H1 (cell line): ENCODE data around the gene ADIPOR1. TPM values are rescaled to one million over a fixed set of nuclear protein-coding genes. Genes with fewer than 3 reads are reported as not detected.

ENCODE experiments used
- CTCF ChIA-PET: fragments of 300-600 bp; sonication (Branson Sonifier 250); formaldehyde crosslinking; loops from one replicate; lab custom pipeline; 2021; ENCODE audit not compliant: partially characterized antibody; lab: Charles Lee
- POLR2A ChIA-PET: fragments of 300-600 bp; sonication (Branson Sonifier 250); formaldehyde crosslinking; loops from one replicate; lab custom pipeline; 2021; ENCODE audit warnings: inconsistent platforms; ENCODE audit not compliant: partially characterized antibody; lab: Charles Lee
- DNase-seq, 2 experiments: peaks; one replicate each; pipeline versions ENCODE4 v3.0.0 to v3.0.0-alpha.2; 2010 to 2022; ENCODE audit warnings: low spot score in 2 of 2, low read depth in 1 of 2, mixed read lengths in 1 of 2
- FAIRE-seq: peaks from 2 replicates; lab custom pipeline; 2011; peaks lifted over from hg19 to GRCh38; lab: Jason Lieb, UNC
- H2AFZ ChIP-seq: 2 replicates; pipeline ENCODE4 v1.8.1; 2012; ENCODE audit warnings: low read length, inconsistent platforms
- H2AK5ac ChIP-seq: 2 replicates; pipeline ENCODE4 v1.6.1; 2013; ENCODE audit warnings: low read depth, low read length
- H2BK120ac ChIP-seq: replicated peaks from 2 replicates; pipeline ENCODE3; 2013; ENCODE audit warnings: low read depth, low read length, inconsistent platforms
- H2BK12ac ChIP-seq: 2 replicates; pipeline ENCODE4 v1.6.1; 2013; ENCODE audit warnings: low read depth, low read length
- H2BK15ac ChIP-seq: 2 replicates; pipeline ENCODE4 v1.6.1; 2013; ENCODE audit warnings: low read length
- H2BK20ac ChIP-seq: 2 replicates; pipeline ENCODE4 v1.6.1; 2013; ENCODE audit warnings: low read length
- H2BK5ac ChIP-seq: 2 replicates; pipeline ENCODE4 v1.6.1; 2013; ENCODE audit warnings: low read depth, low read length
- H3K14ac ChIP-seq: 2 replicates; pipeline ENCODE4 v1.6.1; 2013; ENCODE audit warnings: inconsistent platforms; ENCODE audit not compliant: insufficient read length
- H3K18ac ChIP-seq: 2 replicates; pipeline ENCODE4 v1.6.1; 2013; ENCODE audit warnings: low read length; ENCODE audit errors: extremely low read depth
- H3K23ac ChIP-seq: 2 replicates; pipeline ENCODE4 v1.6.1; 2013; ENCODE audit warnings: inconsistent platforms; ENCODE audit not compliant: insufficient read length
- H3K23me2 ChIP-seq: 2 replicates; pipeline ENCODE4 v1.6.1; 2013; ENCODE audit warnings: low read depth, low read length
- H3K27ac ChIP-seq: 2 replicates; pipeline ENCODE4 v1.6.1; 2011; ENCODE audit warnings: low read depth, low read length, inconsistent platforms
- H3K27me3 ChIP-seq, 4 experiments: replicated peaks in 1 of 4; 1 replicate in 1 of 4; 2 replicates in 3 of 4; pipeline versions ENCODE4 v1.6.1 to v1.8.1; 2011 to 2013; ENCODE audit warnings: low read length in 3 of 4, mild to moderate bottlenecking in 3 of 4, inconsistent platforms in 2 of 4, mixed read lengths in 2 of 4, moderate library complexity in 1 of 4; ENCODE audit not compliant: control insufficient read depth in 3 of 4, insufficient read depth in 3 of 4; ENCODE audit errors: extremely low read depth in 1 of 4
- H3K36me3 ChIP-seq, 4 experiments: 2 replicates each; pipeline versions ENCODE4 v1.6.1 to v1.8.1; 2011 to 2013; ENCODE audit warnings: mild to moderate bottlenecking in 4 of 4, low read length in 3 of 4, moderate library complexity in 2 of 4, control low read depth in 1 of 4, inconsistent platforms in 1 of 4; ENCODE audit not compliant: insufficient read depth in 4 of 4, control insufficient read depth in 2 of 4
- H3K4ac ChIP-seq: replicated peaks from 2 replicates; pipeline ENCODE3; 2013; ENCODE audit warnings: low read length, low read depth, mixed read lengths, inconsistent platforms; ENCODE audit not compliant: insufficient read length
- H3K4me1 ChIP-seq, 4 experiments: replicated peaks in 1 of 4; 1 replicate in 1 of 4; 2 replicates in 3 of 4; pipeline versions ENCODE4 v1.6.1 to v1.8.1; 2011 to 2013; ENCODE audit warnings: low read length in 3 of 4, inconsistent platforms in 2 of 4, mixed read lengths in 1 of 4; ENCODE audit not compliant: insufficient read depth in 4 of 4, control insufficient read depth in 3 of 4
- H3K4me2 ChIP-seq, 2 experiments: 2 replicates each; pipeline versions ENCODE4 v1.6.1 to v1.8.1; 2011 to 2013; ENCODE audit warnings: low read depth in 2 of 2, low read length in 2 of 2, control low read depth in 1 of 2, inconsistent platforms in 1 of 2, mild to moderate bottlenecking in 1 of 2; ENCODE audit not compliant: insufficient read depth in 1 of 2
- H3K4me3 ChIP-seq, 4 experiments: fragments of 200-600, 300-600 bp in 1 of 4; sonication (generic), shearing (Covaris generic), sonication (Bioruptor Twin) in 1 of 4; 2 replicates each; pipeline versions ENCODE4 v1.5.1 to v1.8.1; 2011 to 2016; ENCODE audit warnings: low read length in 4 of 4, low read depth in 3 of 4, control low read depth in 2 of 4, inconsistent platforms in 2 of 4, mild to moderate bottlenecking in 2 of 4, mixed read lengths in 1 of 4, moderate library complexity in 1 of 4; ENCODE audit not compliant: insufficient read depth in 2 of 4; ENCODE audit errors: extremely low read depth in 1 of 4
- H3K56ac ChIP-seq: replicated peaks from 2 replicates; pipeline ENCODE3; 2013; ENCODE audit warnings: low read depth, mild to moderate bottlenecking, mixed read lengths, low read length, inconsistent platforms; ENCODE audit not compliant: insufficient read length
- H3K79me1 ChIP-seq: 2 replicates; pipeline ENCODE4 v1.6.1; 2013; ENCODE audit warnings: low read depth, low read length, control low read depth
- H3K79me2 ChIP-seq, 2 experiments: 2 replicates each; pipeline versions ENCODE4 v1.6.1 to v1.8.1; 2012 to 2013; ENCODE audit warnings: low read length in 2 of 2, mild to moderate bottlenecking in 2 of 2, inconsistent platforms in 1 of 2; ENCODE audit not compliant: insufficient read depth in 2 of 2, control insufficient read depth in 1 of 2
- H3K9ac ChIP-seq, 4 experiments: replicated peaks in 1 of 4; 1 replicate in 1 of 4; 2 replicates in 3 of 4; pipeline versions ENCODE4 v1.6.1 to v1.8.1; 2011 to 2013; ENCODE audit warnings: low read depth in 3 of 4, low read length in 3 of 4, control low read depth in 2 of 4, mild to moderate bottlenecking in 2 of 4, moderate library complexity in 2 of 4, inconsistent platforms in 1 of 4; ENCODE audit errors: extremely low read depth in 1 of 4
- H3K9me3 ChIP-seq, 2 experiments: 2 replicates each; pipeline versions ENCODE4 v1.6.1 to v1.8.1; 2012 to 2013; ENCODE audit warnings: mild to moderate bottlenecking in 2 of 2, moderate library complexity in 2 of 2, control low read depth in 1 of 2, inconsistent platforms in 1 of 2, low read depth in 1 of 2, low read length in 1 of 2, mixed read lengths in 1 of 2; ENCODE audit not compliant: insufficient read depth in 2 of 2
- H4K20me1 ChIP-seq, 2 experiments: replicated peaks in 1 of 2; 2 replicates each; pipeline versions ENCODE3 to v1.8.1; 2011 to 2013; ENCODE audit warnings: inconsistent platforms in 2 of 2, low read length in 2 of 2, mild to moderate bottlenecking in 1 of 2; ENCODE audit not compliant: insufficient read depth in 2 of 2, control insufficient read depth in 1 of 2
- H4K5ac ChIP-seq: 2 replicates; pipeline ENCODE4 v1.6.1; 2013; ENCODE audit warnings: low read length, low read depth, mixed read lengths, inconsistent platforms; ENCODE audit not compliant: insufficient read length
- H4K8ac ChIP-seq: 2 replicates; pipeline ENCODE4 v1.8.0; 2013; ENCODE audit warnings: mild to moderate bottlenecking, moderate library complexity, low read length, inconsistent platforms; ENCODE audit not compliant: insufficient read depth; ENCODE audit errors: extremely low read depth
- H4K91ac ChIP-seq: replicated peaks from 2 replicates; pipeline ENCODE3; 2013; ENCODE audit warnings: low read length, mixed read lengths, inconsistent platforms; ENCODE audit not compliant: insufficient read length
- BACH1 ChIP-seq: IDR thresholded peaks from 2 replicates; pipeline ENCODE4 v1.6.1; 2012; ENCODE audit warnings: low read length, improper control_type of control experiment
- CEBPB ChIP-seq: IDR thresholded peaks from 2 replicates; pipeline ENCODE4 v1.6.1; 2012; ENCODE audit warnings: low read depth, low read length
- CHD2 ChIP-seq: IDR thresholded peaks from 2 replicates; pipeline ENCODE4 v1.6.1; 2012; ENCODE audit warnings: low read length, improper control_type of control experiment
- EGR1 ChIP-seq: IDR thresholded peaks from 2 replicates; pipeline ENCODE4 v1.6.1; 2011; ENCODE audit warnings: low read depth, low read length, borderline replicate concordance
- EP300 ChIP-seq, 2 experiments: IDR thresholded peaks; 1 replicate in 1 of 2; 2 replicates in 1 of 2; pipeline ENCODE4 v1.6.1; 2011 to 2012; ENCODE audit warnings: low read depth in 2 of 2, low read length in 2 of 2, mild to moderate bottlenecking in 2 of 2, borderline replicate concordance in 1 of 2, inconsistent platforms in 1 of 2, moderate library complexity in 1 of 2
- EZH2 ChIP-seq: fragments of 200-600 bp; sonication (generic); IDR thresholded peaks from 2 replicates; pipeline ENCODE4 v1.7.1; 2012; ENCODE audit warnings: low read depth, mild to moderate bottlenecking, moderate library complexity, low read length, inconsistent platforms; ENCODE audit not compliant: severe bottlenecking
- FOSL1 ChIP-seq: IDR thresholded peaks from 2 replicates; pipeline ENCODE4 v1.6.1; 2011; ENCODE audit warnings: mild to moderate bottlenecking, low read depth, low read length, moderate library complexity; ENCODE audit not compliant: insufficient read depth
- JUN ChIP-seq: IDR thresholded peaks from 2 replicates; pipeline ENCODE4 v1.6.1; 2011; ENCODE audit warnings: low read depth, mild to moderate bottlenecking, improper control_type of control experiment, low read length
- NANOG ChIP-seq: IDR thresholded peaks from 2 replicates; pipeline ENCODE4 v1.6.1; 2011; ENCODE audit warnings: low read length, low read depth, mild to moderate bottlenecking, inconsistent platforms; ENCODE audit not compliant: insufficient read depth, poor library complexity, severe bottlenecking
- SAP30 ChIP-seq: fragments of 300-600 bp; sonication (generic); IDR thresholded peaks from 2 replicates; pipeline ENCODE4 v1.7.1; 2012; ENCODE audit warnings: low read length, moderate library complexity, mild to moderate bottlenecking, inconsistent platforms; ENCODE audit not compliant: insufficient read depth, insufficient replicate concordance
- SP4 ChIP-seq: IDR thresholded peaks from 2 replicates; pipeline ENCODE4 v1.6.1; 2012; ENCODE audit warnings: low read length, inconsistent platforms
- ZNF274 ChIP-seq: IDR thresholded peaks from 2 replicates; pipeline ENCODE4 v1.7.0; 2012; ENCODE audit warnings: low read length, borderline replicate concordance; ENCODE audit errors: extremely low read depth
- WGBS, 2 experiments: shearing (Covaris generic) in 1 of 2; methylation state at CpG; one replicate each; pipeline versions ENCODE4 v1.1.6 to v1.1.7; 2013 to 2015; ENCODE audit warnings: low lambda C conversion rate in 2 of 2, mixed read lengths in 2 of 2, inconsistent platforms in 1 of 2, low coverage in 1 of 2, missing lambda C conversion rate in 1 of 2; ENCODE audit not compliant: insufficient replicate concordance in 2 of 2, insufficient coverage in 1 of 2, insufficient read length in 1 of 2; ENCODE audit errors: extremely low coverage in 1 of 2, missing lambda C conversion rate in 1 of 2; 5-methylcytosine and 5-hydroxymethylcytosine counted together
- polyA plus RNA-seq, 7 experiments: library from polyadenylated mRNA; depleted of rRNA in 3 of 7; stranded (reverse) in 5 of 7; unstranded in 2 of 7; fragments of >200 nt in 5 of 7; fragments of 200-250 nt in 2 of 7; gene quantifications; 1 replicate in 5 of 7; 2 replicates in 1 of 7; 4 replicates in 1 of 7; pipeline versions ENCODE4 v1.2.1 to v1.2.3, GENCODE V29; 2011 to 2013; ENCODE audit warnings: missing spikeins in 2 of 7, mixed read lengths in 2 of 7
- total RNA-seq: library from RNA; stranded (reverse); fragmentation: NEBNext Ultra II Directional; extraction: Animal tissue kit (Norgen Biotek cat#: 25700); gene quantifications from 2 replicates; pipeline ENCODE4 v1.2.1, GENCODE V29; 2021
- TF ChIP-seq, protein P1 (sequence below): IDR thresholded peaks from 2 replicates; pipeline ENCODE4 v1.6.1; 2012; ENCODE audit warnings: inconsistent platforms

The ADIPOR1 gene
- total and polyA plus RNA-seq, 2 of the 8 experiments (the other 6 are each of a cell fraction or from before 2014, with no cell fraction given): 69.8 to 118 TPM

GRCh38 chr1:202934755-202935154 is 23.4 kb downstream of the ADIPOR1 start:
- no peak overlapping the region for H4K91ac ChIP-seq
- DNase-seq: no peak
- FAIRE-seq: no peak
- no peak overlapping the region for H3K4me2 ChIP-seq
- H3K79me2 ChIP-seq: no peaks in the 10 kb centered on the region
- H4K8ac ChIP-seq: no peak overlapping the region
- no peak overlapping the region for H2AK5ac ChIP-seq
- H2BK120ac ChIP-seq: no peak overlapping the region
- ChIA-PET POLR2A (no interaction called here), CTCF (interaction anchor here (0.6 kb wide), 1 partner anchor 149 kb away, joined by 3 read pairs; no protein-coding TSS in a partner anchor)
- H3K23me2 ChIP-seq: no peaks in the 10 kb centered on the region
- H3K27me3 ChIP-seq: no peaks in the 10 kb centered on the region
- no peak overlapping the region for H3K18ac ChIP-seq
- no peaks in the 10 kb centered on the region for H3K4me1 ChIP-seq
- TF ChIP-seq FOSL1 (no peak), SAP30 (no peak), SP4 (no peak), BACH1 (no peak), EGR1 (no peak), NANOG (no peak), CHD2 (no peak), EZH2 (no peak), JUN (no peak), ZNF274 (no peak), CEBPB (no peak), EP300 (IDR thresholded peaks at IDR 0.05; ENCODE audit: borderline replicate concordance in 1 of 2, low read depth in 2 of 2, low read length in 2 of 2) (no peak)
- TF ChIP-seq, protein P1, sequence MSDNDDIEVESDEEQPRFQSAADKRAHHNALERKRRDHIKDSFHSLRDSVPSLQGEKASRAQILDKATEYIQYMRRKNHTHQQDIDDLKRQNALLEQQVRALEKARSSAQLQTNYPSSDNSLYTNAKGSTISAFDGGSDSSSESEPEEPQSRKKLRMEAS: no peak
- H4K5ac ChIP-seq: no peak overlapping the region
- no peak overlapping the region for H2AFZ ChIP-seq
- no peak overlapping the region for H3K56ac ChIP-seq
- no peak overlapping the region for H2BK12ac ChIP-seq
- H3K23ac ChIP-seq: no peak overlapping the region
- H3K14ac ChIP-seq: no peak overlapping the region
- H3K4ac ChIP-seq: no peak overlapping the region
- H3K36me3 ChIP-seq: no peaks in the 10 kb centered on the region
- H3K4me3 ChIP-seq: no peak overlapping the region
- no peaks in the 10 kb centered on the region for H3K9me3 ChIP-seq
- H3K9ac ChIP-seq: no peak overlapping the region
- H2BK20ac ChIP-seq: no peak overlapping the region
- H4K20me1 ChIP-seq: no peaks in the 10 kb centered on the region
- H3K27ac ChIP-seq: no peak overlapping the region
- no peak overlapping the region for H2BK5ac ChIP-seq
- 90% methylated on average over 3 of the region's 3 CpGs; no CpG with 5 or more reads in 1 of the 2 experiments for WGBS, 2 experiments
- no peak overlapping the region for H2BK15ac ChIP-seq
- H3K79me1 ChIP-seq: no peaks in the 10 kb centered on the region
